22Rv1 (cell line): Measurements from ENCODE around the gene ZC3H12C.

ENCODE experiments used
- H3K27ac ChIP-seq: fragments of 450-650 bp; 2 replicates; pipeline ENCODE4 v1.5.1; 2017
- CTCF ChIP-seq: fragments of 450-650 bp; IDR thresholded peaks from 2 replicates; pipeline ENCODE4 v1.5.1; 2017; ENCODE audit warnings: mild to moderate bottlenecking
- ZFX ChIP-seq: fragments of 450-650 bp; IDR thresholded peaks from 2 replicates; pipeline ENCODE4 v1.6.1; 2017; ENCODE audit warnings: antibody characterized with exemption, borderline replicate concordance

The ZC3H12C gene

GRCh38 chr11:110153474-110153873 lies 60.3 kb downstream of the ZC3H12C start:
- no peak for TF ChIP-seq CTCF
- no peak for TF ChIP-seq ZFX
- no peak overlapping the region for H3K27ac ChIP-seq

GRCh38 chr11:110156503-110156902 lies 63.3 kb downstream of the ZC3H12C start:
- no peak overlapping the region for H3K27ac ChIP-seq
- TF ChIP-seq CTCF (no peak), ZFX (no peak)

GRCh38 chr11:110158317-110159200 lies 65.4 kb downstream of the ZC3H12C start:
- TF ChIP-seq ZFX (no peak), CTCF (no peak)
- no peak overlapping the region for H3K27ac ChIP-seq

GRCh38 chr11:110159476-110159875 lies 66.3 kb downstream of the ZC3H12C start:
- TF ChIP-seq ZFX, result no peak
- TF ChIP-seq CTCF, result no peak
- no peak overlapping the region for H3K27ac ChIP-seq

- H3K27ac ChIP-seq, result no peak overlapping the region
These were observed 66.8 kb downstream of the ZC3H12C start for GRCh38 chr11:110160016-110160415.

GRCh38 chr11:110160437-110160836 lies 67.2 kb downstream of the ZC3H12C start:
- TF ChIP-seq CTCF, result no peak
- TF ChIP-seq ZFX, result no peak
- H3K27ac ChIP-seq, result no peak overlapping the region

More at GRCh38 chr11:110160016-110160415, 66.8 kb downstream of the ZC3H12C start:
- no peak for TF ChIP-seq ZFX
- no peak for TF ChIP-seq CTCF

- TF ChIP-seq CTCF (no peak), ZFX (no peak)
- H3K27ac ChIP-seq, result no peak overlapping the region
These were observed 67.9 kb downstream of the ZC3H12C start for GRCh38 chr11:110161061-110161460.
